Activated CD4-positive, alpha-beta T cell treated with anti-CD3 and anti-CD28 coated beads, Interleukin-2, amount 50 U/mL, for 16 hours (primary cell): ENCODE measurements around the gene HEPN1.

Experiments used
- DNase-seq: peaks from one replicate; pipeline ENCODE4 v3.0.0-alpha.2; 2020

Gene HEPN1

DNA sequence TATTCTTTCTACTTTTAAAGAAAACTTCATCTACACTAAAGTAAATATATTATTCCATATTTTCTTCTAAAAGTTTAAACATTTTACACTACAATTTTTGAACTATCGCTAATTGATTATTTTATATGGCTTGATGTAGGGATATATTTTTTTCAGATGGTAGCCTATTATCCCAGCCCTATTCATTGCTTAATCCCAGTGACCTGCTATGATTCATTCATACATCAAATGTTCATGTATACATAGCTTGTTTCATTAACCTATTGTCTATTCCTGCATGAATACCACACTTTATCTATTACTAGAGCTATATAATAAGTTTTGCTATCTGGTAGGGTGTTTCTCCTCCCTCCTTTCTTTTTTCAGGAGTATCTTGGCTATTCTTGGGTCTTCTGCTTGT is 16.4 kb upstream of the HEPN1 start:
- DNase-seq = no peak

DNA sequence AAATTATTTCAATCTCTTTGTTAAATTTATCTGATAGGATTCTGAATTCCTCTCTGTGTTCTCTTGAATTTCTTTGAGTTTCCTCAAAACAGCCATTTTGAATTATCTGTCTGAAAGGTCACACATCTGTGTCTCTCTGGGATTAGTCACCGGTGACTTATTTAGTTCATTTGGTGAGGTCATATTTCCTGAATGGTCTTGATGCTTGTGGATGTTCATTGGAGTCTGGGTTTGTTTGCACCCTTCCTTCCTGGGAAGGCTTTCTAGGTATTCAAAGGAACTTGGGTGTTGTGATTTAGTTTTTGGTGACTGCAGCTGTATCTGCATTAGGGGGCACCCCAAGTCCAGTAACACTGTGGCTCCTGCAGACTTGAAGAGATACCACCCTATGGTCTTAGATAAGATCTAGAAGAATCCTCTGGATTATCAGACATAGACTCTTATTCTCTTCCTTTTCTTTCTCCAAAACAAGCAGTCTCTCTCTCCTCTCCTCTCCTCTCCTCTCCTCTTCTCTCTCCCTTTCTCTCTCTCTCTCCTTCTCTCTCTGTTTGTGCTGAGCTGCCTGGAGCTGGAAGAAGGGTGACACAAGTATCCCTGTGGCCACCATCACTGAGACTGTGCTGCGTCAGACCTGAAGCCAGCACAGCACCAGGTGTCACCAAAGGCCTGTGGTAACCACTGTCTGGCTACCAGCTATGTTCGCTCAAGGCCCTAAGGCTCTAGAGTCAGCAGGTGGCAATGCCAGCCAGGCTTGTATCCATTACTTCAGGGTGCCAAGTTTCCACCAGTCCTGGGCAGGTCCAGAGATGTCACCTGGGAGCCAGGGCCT is 3.3 kb upstream of the HEPN1 start:
- DNase-seq = no peak

DNA sequence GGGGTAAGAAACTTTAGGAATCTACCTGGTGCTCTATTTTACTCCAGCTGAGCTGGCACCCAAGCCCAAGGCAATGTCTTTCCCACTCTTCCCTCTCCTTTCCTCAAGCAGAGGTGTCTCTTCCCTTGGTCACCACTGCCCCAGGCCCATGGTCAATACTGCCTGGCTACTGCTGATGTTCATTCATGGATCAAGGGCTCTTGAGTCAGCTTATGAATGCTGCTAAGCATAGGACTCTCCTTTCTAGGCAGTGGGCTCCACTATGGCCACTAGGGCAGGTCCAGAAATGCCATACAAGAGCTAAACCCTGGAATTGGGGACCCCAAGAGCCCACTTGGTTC is 2.7 kb upstream of the HEPN1 start:
- DNase-seq = no peak

DNA sequence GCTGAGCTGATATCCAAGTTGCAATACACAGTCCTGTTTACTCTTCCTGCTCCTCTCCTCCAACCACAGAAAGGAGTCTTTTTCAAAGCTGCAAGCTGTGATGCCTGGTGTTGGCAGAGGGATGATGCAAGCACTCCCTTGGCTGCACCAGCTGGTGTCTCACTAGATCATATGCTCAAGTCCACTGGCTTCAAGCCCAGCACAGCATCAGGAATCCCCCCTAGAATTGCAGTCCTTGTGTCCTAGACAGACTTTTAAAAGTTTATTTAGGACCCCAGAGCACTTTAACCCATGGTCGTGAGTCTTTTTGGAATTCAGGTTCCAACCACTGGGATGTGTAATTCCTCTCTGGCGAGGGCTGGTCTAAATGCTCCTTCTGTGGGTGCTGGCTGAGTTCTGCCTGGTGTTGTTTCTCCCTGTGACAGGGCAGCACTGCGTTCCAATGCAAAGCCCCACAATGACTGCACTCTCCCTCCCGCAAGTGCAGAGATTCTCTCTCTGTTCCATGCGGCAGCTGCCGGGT is 1.9 kb upstream of the HEPN1 start:
- no peak for DNase-seq

DNA sequence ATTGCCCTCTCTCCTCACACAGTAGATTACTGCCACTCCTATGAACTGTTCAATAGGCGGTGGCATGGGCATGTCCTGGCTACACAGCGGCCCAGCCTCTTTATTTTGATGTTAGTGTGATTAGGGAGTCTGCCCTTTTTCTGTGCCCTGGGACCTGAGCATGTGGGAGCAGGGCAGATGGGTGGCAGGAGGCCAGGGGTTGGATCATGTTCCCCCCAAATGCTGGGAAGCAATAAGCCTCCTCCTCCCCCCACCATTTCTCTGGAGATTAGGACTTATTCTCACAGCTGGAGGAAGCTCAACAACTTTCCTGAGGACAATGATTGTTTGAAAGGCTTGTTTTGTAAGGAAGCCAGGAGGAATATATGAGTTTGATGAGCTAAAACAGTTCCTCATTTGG is 848 bp downstream of the HEPN1 start:
- DNase-seq = no peak

DNA sequence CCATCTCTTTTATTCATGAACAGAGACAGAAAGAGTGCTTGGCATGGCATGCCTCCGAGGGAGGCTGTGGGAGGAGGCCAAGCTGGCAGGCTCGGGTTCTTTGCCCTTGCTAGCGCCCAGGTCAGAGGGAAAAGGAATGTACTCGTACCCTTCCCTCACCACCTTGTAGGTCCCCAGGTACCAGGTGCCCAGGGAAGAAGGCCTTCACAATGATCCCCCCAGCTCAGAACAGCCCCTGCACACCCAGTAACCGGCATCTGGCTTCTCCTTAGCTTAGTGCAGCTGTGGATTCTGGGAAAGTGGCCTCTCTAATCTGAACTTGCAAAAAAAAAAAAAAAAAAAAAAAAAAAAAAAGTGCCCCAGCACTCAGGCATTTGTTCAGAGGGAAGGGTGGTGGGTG is 1.3 kb downstream of the HEPN1 start:
- no peak for DNase-seq

DNA sequence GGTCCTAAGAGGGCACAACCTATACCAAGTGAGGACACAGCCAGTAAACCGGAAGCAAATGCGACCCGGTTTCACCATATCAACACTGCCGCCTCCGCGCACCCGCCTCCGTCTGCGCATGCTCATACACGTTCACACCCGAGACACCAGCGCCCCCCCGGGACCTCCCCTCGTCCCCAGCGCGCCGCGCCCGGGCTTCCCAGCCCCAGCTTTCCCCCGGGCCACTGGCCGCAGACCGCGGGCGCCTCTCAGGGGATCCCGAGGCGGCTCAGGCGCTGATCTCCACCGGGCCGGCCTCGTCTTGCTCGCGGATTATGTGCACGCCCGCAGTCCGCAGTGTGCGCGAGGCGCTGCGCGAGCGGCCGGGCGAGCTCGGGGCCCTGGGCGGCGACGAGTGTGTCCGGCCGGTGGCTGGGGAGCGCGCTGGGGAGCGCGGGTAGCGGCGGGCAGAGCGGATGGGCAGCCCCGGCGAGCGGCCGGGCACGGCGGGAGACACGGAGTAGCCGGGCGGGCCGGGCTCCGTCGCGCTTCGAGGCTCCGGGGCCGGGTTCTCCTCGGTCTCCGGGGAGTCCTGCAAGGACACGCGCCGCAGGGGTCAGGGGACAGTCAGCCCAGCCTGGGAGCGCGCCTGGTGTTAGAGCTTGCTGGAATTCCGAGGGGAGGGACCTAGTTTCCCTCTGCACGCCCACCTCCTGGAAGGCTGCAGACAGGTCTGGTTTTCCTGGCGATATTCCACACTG is 2.0 kb downstream of the HEPN1 start:
- peak; percentile 68 for DNase-seq

DNA sequence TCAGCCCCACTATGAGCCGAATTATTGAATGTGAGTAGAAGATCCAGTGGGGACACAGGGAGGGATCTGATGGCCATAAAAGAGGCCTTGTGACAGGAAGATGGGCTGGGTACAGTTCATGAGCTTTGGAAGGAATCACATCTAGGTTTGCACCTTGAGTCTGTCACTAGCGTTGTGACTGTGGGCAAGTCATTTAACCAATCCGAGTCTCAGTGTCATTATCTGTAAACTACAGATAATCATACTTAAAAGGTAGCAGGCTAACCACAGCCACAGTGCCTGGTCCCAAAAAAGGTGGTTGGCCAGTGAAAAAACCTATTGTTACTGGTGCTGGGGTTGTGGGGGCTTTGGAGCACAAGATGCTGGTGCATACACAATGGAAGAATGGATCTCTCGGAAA is 3.8 kb downstream of the HEPN1 start:
- no peak for DNase-seq

DNA sequence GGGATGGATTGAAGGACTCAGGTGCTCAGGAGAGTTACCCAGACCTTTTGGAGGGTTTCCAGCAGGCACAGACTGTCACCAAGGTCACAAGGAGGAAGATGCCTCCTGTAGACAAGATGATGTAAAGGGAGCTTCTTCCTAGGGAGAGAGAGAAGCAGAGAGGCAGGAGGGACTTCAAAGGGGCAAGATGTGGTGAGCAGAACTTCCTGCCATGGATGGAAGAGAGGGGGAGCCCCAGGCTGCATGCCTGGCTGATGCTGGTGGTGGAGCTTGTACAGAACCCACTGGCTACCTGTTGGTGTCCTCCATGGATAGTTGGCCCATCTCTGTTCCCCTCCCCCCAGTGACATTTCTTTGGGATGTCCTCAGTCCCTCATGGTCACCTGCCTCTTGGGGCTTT is 4.2 kb downstream of the HEPN1 start:
- no peak for DNase-seq

DNA sequence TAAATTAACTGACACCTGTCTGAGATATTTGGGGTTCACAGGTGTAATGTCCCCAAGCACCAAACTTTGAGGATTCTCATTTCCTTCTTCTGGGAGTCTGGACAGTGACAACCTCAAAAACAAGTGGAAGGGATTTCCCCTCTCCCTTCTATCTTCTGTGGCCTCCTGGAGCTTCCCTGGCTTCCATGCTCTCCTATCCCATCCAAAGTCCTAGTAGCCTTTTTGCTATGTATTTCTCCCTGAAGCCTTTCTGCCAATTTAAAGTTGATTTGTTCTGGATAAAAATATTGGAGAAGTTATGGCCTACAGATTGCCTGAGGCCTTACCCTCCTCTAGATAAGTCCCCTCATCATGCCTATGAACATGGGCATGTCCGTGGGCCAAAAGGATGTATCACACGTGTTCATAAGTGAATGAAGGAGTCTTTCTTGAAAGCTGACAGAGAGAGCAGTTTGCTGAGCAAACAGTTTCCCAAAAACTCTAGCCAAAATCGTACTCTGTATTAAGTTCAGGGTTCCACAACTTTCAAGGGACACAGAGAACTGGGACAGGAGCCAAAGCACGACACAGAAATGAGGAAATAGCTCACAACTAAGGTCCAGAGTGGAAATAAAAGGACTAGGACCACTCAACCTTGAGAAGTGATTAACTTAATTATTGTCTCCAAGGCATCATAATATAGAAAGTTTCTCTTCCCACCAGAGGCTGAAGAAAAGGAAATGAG is 10.1 kb downstream of the HEPN1 start:
- no peak for DNase-seq

DNA sequence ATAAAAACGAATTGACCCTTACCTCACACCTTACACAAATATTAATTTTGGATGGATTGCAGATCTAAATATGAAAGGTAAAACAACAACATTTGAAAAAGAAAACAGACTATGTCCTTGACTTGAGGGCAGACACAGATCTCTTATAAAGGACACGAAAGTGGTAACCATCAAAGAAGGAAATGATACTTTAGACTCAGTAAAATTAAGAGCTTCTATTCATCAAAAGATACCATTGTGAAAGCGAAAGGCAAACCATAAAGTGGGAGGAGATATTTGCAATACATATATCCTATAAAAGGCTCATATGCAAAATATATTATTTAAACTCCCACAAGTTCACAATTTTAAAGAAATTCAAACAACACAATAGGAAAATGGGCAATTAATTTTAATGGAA is 11.7 kb downstream of the HEPN1 start:
- DNase-seq = no peak

DNA sequence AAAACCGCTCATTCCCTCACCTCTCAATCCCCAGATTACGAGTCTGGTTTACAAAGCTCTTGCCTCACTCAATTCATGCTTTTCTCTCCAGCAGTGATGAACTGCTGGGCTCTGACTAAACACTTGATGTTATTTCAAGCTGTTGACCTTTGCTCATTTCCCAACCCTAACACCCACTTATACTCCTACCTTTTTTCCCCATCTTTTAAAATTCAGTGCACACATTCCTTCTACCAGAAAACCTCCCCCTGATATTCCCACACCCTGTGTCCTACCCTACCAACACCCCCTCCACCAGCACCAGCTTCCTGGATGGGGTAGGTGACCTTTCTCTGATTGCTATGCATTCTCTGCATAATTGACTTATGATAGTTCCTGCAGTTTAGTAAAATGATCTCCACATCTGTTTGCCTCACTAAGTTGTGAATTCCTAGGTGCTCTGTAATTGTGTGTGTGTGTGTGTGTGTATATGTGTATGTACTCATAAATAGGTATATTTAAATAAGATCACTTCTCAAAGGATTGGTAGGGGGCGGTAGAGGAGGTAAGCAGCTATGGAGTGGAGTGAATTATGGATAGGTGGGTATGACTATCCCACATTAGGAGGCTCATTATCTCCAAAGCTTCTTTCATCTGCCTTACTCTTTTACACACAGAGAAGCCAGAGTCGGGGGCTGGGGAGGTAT is 16.0 kb downstream of the HEPN1 start:
- DNase-seq = no peak

DNA sequence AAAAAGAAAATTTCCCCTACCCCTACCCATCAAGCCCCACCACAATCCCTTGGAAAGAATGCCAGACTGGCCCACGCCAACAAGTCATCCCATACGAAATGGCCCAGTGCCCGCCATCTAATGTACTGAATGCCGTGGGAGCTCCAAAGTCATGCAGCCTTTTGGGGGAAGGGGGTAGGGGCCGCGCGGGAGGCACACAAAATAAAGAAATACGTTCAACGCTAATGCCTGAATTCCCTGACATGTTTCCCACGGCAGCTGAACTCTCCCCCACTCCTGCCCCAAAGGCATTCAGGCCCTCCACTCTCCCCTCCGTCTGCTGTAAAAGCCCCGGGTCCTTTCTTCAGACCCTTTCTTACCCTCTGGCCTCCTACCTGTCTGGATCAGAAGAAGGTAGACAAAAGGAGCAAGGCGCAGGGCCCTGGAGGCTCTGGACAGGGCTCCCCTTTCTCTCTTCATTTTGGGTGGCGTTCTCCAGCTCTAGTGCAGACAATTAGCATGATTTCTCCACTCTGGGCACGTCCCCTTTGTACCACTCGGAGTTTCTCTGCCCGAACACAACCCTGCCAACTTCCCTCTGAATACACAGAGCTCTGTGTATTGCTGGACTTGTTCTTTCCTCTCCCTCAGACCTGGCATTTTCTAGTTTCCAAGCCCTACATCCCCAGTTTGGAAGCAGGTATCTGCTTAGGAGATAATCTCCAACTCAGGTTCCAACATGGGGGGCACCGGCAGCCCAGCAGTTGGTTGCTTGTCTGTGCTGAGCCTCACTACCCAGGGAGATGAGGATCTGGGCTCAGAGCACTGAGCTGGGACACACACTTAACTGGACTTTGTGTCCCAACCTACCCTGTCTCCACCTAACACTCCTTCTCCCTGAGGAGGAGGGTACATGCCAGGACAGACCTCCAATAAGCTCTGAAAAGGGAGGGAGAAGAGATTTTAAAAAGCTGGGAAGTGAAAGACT is 16.8 kb downstream of the HEPN1 start, which contains the start of gene HEPACAM:
Gene HEPACAM (minus strand): TSS at position 500 of the 967 bp plus-strand sequence. CDS start 41 bp downstream, at position 459.
- no peak for DNase-seq

DNA sequence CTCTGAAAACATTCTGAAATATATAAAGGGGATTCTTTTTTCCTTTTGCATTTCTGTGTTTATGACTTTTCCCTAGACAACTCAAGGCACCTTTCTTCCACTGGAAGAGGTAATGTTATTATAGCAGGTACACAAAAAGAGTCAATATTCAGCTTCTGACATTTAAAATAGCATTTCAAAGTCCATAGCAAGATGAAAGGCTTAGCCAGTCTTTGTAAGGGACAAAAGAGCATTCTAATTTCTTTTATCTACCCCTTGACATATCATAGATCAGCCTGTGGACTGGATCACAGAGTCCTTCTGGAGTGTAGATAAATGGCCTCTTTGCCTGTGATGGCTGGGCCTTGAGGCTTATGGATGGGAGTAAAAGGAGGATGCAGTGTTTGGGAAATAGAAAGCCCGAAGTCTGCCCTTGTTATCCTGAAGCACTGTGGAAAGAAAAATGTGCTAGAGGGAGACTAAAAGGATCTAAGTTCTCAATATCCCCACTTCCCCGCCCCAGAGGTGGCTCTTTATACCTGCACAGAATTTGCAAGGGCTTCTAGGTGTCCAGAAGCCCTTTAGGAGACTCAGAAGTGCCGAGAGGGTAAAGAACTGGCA is 18.4 kb downstream of the HEPN1 start:
- no peak for DNase-seq

DNA sequence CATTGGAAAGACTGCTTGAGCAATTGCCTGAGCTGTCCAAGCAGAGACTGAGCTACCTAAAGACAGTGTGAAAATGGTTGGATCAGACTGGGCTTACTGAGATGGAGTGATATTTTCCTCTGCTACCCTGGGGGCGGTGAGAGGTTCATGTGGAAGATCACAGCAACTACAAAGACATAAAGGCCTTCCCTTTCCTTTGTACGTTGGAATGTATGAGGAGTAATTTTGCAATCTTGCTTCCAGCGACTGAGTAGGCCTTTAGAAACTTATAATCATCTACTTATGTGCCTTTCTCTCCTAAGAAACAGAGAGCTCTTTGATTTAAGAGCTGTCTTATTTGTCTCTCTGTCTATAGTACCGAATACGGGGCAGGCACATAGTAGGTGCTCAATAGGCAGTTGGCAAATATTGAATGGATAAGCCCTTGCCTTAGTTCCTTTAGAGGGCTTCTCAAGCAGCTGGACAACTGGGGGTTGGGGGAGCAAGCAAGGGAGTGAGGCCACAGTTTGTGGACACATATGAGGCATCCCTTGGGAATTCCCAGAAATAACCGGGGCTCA is 19.2 kb downstream of the HEPN1 start:
- DNase-seq = no peak

DNA sequence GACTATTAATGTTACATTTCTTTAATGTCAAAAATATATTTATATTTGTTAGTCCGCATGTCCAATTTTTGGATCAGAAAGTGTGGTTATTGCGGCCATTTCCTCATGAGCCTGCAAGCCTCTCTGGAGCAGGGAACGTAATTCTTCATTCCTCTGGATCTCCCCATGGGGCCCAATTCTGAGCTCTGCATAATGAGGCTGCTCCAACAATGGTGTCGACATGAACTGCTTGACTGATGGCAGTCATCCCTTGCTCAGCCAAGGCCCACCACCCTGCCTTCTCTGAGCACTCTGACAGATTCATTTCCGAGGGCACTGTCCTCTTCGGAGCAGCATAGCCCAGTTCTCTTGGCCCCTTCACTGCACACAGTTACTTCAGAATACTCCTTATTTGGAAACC is 19.9 kb downstream of the HEPN1 start:
- DNase-seq = no peak

DNA sequence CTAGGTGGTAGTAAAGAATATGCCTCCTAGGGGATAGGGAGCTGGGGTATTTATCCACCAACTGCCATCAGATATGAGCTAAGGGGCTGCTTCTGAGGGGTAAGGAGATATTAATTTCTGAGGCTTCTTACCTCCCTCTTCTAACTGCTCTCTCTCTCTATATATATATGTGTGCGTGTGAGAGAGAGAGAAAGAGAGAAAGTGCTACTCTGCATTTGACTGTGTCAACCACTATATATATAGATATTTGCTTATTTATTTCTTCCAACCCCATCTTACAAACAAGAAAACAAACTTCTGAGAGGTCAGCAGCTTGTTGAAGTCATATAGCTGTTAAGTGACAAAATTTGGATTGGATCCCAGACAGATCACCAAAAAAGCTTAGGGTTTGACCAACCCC is 22.7 kb downstream of the HEPN1 start:
- no peak for DNase-seq

DNA sequence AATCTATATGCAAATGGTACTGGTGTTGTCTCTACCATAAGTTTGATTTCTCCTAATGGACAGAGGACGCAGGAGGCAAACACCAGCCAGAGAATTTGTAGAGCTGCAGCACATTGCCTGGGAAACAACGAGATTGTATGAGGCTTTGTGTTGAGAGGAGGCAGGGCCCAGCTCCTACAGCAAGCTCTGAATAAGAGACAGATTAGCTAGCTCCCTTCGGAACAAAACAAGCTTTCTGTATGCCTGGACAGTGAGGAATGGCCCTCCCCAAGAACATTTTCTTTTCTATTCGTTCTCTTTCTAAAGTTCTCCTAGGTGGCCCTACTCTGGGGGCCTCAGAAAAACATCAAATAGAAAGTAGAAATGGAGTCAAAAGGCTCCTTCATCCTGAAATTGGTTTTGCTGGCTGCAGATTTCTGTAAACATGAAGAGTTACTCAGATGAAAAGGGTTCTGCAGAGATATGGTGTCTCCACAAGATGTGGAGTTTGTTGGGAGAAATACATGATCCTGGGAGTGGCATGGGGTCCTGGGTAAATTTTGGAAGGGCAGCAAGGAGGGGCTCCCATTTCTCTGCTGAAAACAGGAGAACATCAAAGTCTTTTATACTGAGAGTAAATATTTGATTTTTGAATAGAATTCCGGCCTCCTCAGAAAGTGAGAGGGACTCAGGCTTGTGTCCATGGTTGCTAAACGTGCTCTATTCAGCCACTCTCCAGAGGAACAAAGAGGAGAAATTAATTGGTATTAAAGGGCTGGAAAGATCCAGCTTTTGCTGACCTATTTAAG is 23.6 kb downstream of the HEPN1 start:
- DNase-seq = no peak

DNA sequence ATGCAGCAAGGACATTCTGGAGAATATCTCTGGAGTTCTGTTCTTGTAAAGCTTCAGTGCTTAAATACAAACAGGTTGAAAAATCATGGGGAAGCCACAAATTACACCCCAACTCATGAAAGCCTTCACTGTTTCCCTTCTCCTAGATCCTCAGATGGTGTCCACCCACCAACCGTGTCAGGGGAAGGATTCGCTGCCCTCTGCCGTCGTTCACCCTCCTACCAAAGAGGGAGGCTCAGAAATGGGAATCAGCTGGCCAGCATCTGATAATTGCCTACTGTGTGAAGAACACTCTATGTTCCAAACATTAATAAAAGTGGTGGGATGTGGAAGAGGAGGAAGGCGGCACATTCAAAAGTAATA is 24.2 kb downstream of the HEPN1 start:
- DNase-seq = no peak

DNA sequence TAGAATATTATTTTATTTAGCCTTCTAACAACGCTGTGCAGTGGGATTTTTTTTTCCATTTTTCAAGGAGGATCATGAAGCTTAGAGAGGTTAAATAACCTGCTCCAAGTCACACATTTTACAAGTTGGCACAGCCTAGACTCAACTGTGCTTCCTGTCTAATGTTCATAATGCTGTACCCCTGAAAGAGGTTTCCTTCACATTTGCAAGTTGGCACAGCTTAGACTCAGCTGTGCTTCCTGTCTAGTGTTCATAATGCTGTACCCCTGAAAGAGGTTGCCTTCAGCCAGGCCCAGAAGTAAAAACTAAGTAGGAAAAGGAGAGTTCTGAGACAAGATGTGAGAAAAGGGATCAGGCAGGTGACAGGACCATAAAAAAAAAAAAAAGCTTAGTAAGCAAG is 24.7 kb downstream of the HEPN1 start:
- no peak for DNase-seq
